SK-N-MC (cell line): ENCODE data around the gene ARRB1.

ENCODE experiments used
- EZH2 ChIP-seq: fragments of 200-600 bp; sonication (generic); IDR thresholded peaks from one replicate; pipeline ENCODE4 v1.6.1; 2017; ENCODE audit warnings: antibody characterized with exemption
- FOXP2 ChIP-seq: optimal IDR thresholded peaks from 2 replicates; pipeline ENCODE3; 2011; ENCODE audit warnings: mild to moderate bottlenecking, moderate library complexity; ENCODE audit not compliant: insufficient read depth; ENCODE audit errors: extremely low read length, control extremely low read depth
- POLR2AphosphoS5 ChIP-seq: IDR thresholded peaks from 2 replicates; pipeline ENCODE4 v1.6.1; 2012; ENCODE audit warnings: mild to moderate bottlenecking, low read depth, low read length, borderline replicate concordance

- TF ChIP-seq POLR2AphosphoS5 (no peak), EZH2 (no peak), FOXP2 (no peak)
Measured at GRCh38 chr11:75387736-75388294, 36.4 kb upstream of the ARRB1 start.
